Thyroid gland (tissue), 4 donors: ENCODE results near the gene MS4A6E.
A peak's percentile ranks its signal among the peaks of the same experiment; 100 is the strongest.

Experiments used
- POLR2A ChIP-seq, 2 donors: fragments of 450-650 bp; IDR thresholded peaks; one replicate each; pipeline ENCODE4 v1.6.1; 2017; ENCODE audit warnings: antibody characterized with exemption in 2 of 2, mild to moderate bottlenecking in 2 of 2, moderate library complexity in 1 of 2
- TF ChIP-seq, protein P1 (sequence below), 6 experiments: fragments of 200-600 bp in 3 of 6; fragments of 450-650 bp in 3 of 6; sonication (generic) in 3 of 6; IDR thresholded peaks; one replicate each; pipeline ENCODE4 v1.5.1; 2016 to 2019; ENCODE audit warnings: antibody characterized with exemption in 6 of 6, mild to moderate bottlenecking in 2 of 6, inconsistent platforms in 1 of 6, moderate library complexity in 1 of 6

GRCh38 chr11:60363542-60364470, 36.8 kb downstream of the MS4A6E start:
- TF ChIP-seq, protein P1, sequence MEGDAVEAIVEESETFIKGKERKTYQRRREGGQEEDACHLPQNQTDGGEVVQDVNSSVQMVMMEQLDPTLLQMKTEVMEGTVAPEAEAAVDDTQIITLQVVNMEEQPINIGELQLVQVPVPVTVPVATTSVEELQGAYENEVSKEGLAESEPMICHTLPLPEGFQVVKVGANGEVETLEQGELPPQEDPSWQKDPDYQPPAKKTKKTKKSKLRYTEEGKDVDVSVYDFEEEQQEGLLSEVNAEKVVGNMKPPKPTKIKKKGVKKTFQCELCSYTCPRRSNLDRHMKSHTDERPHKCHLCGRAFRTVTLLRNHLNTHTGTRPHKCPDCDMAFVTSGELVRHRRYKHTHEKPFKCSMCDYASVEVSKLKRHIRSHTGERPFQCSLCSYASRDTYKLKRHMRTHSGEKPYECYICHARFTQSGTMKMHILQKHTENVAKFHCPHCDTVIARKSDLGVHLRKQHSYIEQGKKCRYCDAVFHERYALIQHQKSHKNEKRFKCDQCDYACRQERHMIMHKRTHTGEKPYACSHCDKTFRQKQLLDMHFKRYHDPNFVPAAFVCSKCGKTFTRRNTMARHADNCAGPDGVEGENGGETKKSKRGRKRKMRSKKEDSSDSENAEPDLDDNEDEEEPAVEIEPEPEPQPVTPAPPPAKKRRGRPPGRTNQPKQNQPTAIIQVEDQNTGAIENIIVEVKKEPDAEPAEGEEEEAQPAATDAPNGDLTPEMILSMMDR (IDR thresholded peaks at IDR 0.05), result peak; percentile 30 to 75 (median 44)
- TF ChIP-seq POLR2A (IDR thresholded peaks at IDR 0.05), result no peak
